A673 (cell line): ENCODE results near the gene PAOX. TPM values are rescaled to one million over a fixed set of nuclear protein-coding genes. Genes with fewer than 3 reads are reported as not detected.
"Not testable (repeated sequence)": the region's sequence is repeated elsewhere in the genome, so short reads cannot be mapped to it uniquely, and the experiment has no call there.

Experiments
- BruUV-seq: library from RNA; stranded (reverse); fragments of 400-500 nt; replicated peaks from 2 replicates; lab custom pipeline; 2021; lab: Mats Ljungman, UMichigan
- CTCF ChIA-PET: fragments of 300-600 bp; sonication (Branson Sonifier 250); formaldehyde crosslinking; loops from one replicate; lab custom pipeline; 2022; ENCODE audit warnings: antibody characterized with exemption; lab: Charles Lee
- POLR2A ChIA-PET: fragments of 300-600 bp; sonication (Branson Sonifier 250); formaldehyde crosslinking; loops from one replicate; lab custom pipeline; 2022; ENCODE audit warnings: antibody characterized with exemption; ENCODE audit not compliant: low non-redundant PET; lab: Charles Lee
- DNase-seq: peaks from one replicate; pipeline ENCODE4 v3.0.0-alpha.2; 2015; ENCODE audit warnings: low spot score
- H3K27ac ChIP-seq: fragments of 200-600 bp; sonication (generic); 2 replicates; pipeline ENCODE4 v1.5.1; 2016; ENCODE audit warnings: mixed run types, low read depth, mild to moderate bottlenecking, mixed read lengths, antibody characterized with exemption, low read length; ENCODE audit not compliant: poor library complexity, severe bottlenecking
- H3K27me3 ChIP-seq: fragments of 200-600 bp; sonication (generic); replicated peaks from 2 replicates; pipeline ENCODE4 v1.6.1; 2017; ENCODE audit warnings: mixed run types, low read depth, mild to moderate bottlenecking, mixed read lengths, antibody characterized with exemption, low read length; ENCODE audit not compliant: insufficient read depth, poor library complexity
- H3K36me3 ChIP-seq: fragments of 200-600 bp; sonication (generic); 2 replicates; pipeline ENCODE4 v1.6.1; 2016; ENCODE audit warnings: mixed run types, mild to moderate bottlenecking, mixed read lengths, antibody characterized with exemption, low read length; ENCODE audit not compliant: insufficient read depth, poor library complexity, severe bottlenecking
- H3K4me1 ChIP-seq: fragments of 200-600 bp; sonication (generic); 2 replicates; pipeline ENCODE4 v1.6.1; 2017; ENCODE audit warnings: mixed run types, mild to moderate bottlenecking, mixed read lengths, antibody characterized with exemption, low read length; ENCODE audit not compliant: insufficient read depth, poor library complexity, severe bottlenecking
- H3K4me3 ChIP-seq: fragments of 200-600 bp; sonication (generic); 2 replicates; pipeline ENCODE4 v1.5.1; 2016; ENCODE audit warnings: low read depth, mixed run types, mild to moderate bottlenecking, mixed read lengths, low read length; ENCODE audit not compliant: poor library complexity, severe bottlenecking
- H3K9me3 ChIP-seq: fragments of 200-600 bp; sonication (generic); 2 replicates; pipeline ENCODE4 v1.6.1; 2016; ENCODE audit warnings: mixed run types, low read depth, mild to moderate bottlenecking, mixed read lengths, antibody characterized with exemption, low read length; ENCODE audit not compliant: poor library complexity, severe bottlenecking
- EZH2 ChIP-seq: fragments of 200-600 bp; sonication (generic); IDR thresholded peaks from 2 replicates; pipeline ENCODE4 v1.6.1; 2017; ENCODE audit warnings: borderline replicate concordance, low read depth, mild to moderate bottlenecking, mixed read lengths, antibody characterized with exemption, low read length; ENCODE audit not compliant: poor library complexity, severe bottlenecking
- intact Hi-C: fragments of 100-400 bp; cut with micrococcal nuclease; formaldehyde crosslinking; loops from one replicate; pipeline ENCODE4 v1.10.0; 2022; ENCODE audit not compliant: unreplicated experiment
- total RNA-seq: library from RNA; stranded (reverse); gene quantifications from 2 replicates; pipeline ENCODE4 v1.2.3, GENCODE V29; 2021
- TF ChIP-seq, protein P1 (sequence below): fragments of 300-800, 200-600 bp; sonication (generic); conservative IDR thresholded peaks from 2 replicates; pipeline ENCODE4 v1.5.1; 2017; ENCODE audit warnings: low read depth, mild to moderate bottlenecking, antibody characterized with exemption, low read length, moderate library complexity, mixed read lengths

PAOX gene
- total RNA-seq, 1 experiment from 2014 or later, result 0.92 TPM

DNA sequence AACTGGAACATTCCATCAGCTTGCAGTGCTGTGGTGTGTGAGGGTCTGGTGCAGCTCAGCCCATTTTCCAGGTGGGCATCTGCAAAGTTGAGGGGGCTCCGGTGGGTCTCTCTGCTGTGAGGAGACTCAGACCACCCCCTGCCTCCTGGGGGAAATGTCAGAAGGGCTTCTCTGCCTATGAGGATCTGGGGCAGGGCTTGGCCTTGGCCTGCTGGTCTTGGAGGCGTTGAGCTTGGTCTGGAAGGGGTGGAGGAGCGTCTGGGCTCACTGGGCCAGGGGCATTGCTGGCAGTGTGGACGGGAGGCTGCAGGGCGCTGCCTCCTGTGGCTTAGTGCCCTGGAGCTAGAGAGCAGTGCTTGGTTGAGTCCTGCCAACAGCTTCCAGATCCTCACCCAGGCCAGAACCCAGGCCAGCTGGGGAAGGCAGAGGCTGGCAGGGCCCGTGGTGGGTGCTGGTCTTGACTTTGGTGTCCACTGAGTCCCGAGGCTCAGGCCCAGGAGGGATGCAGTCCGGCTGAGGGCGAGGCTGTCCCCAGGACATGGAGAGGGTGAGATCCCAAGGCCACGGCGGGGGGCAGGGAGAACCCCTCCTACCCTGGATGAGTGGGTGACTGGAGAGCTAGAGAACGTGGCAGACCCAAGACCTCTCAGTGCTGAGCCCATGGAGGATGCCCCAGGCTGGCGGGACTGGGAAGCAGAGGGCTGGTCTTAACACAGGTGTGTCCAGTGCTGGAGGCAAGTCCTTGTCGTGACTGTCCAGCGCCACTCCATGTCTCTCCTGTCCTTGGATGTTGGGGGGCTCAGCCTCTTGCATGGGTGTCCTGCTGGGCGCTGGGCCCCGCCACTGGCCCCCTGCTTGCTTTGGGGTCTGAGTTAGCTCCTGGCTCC, 42.5 kb downstream of the PAOX start:
- Histone ChIP-seq H3K27me3 (no peaks in the 10 kb centered on the region), H3K27ac (no peak overlapping the region), H3K4me3 (no peak overlapping the region), H3K9me3 (no peaks in the 10 kb centered on the region), H3K4me1 (no peaks in the 10 kb centered on the region), H3K36me3 (no peaks in the 10 kb centered on the region)
- DNase-seq, result no peak
- intact Hi-C loops, result no loop called here
- TF ChIP-seq, protein P1, sequence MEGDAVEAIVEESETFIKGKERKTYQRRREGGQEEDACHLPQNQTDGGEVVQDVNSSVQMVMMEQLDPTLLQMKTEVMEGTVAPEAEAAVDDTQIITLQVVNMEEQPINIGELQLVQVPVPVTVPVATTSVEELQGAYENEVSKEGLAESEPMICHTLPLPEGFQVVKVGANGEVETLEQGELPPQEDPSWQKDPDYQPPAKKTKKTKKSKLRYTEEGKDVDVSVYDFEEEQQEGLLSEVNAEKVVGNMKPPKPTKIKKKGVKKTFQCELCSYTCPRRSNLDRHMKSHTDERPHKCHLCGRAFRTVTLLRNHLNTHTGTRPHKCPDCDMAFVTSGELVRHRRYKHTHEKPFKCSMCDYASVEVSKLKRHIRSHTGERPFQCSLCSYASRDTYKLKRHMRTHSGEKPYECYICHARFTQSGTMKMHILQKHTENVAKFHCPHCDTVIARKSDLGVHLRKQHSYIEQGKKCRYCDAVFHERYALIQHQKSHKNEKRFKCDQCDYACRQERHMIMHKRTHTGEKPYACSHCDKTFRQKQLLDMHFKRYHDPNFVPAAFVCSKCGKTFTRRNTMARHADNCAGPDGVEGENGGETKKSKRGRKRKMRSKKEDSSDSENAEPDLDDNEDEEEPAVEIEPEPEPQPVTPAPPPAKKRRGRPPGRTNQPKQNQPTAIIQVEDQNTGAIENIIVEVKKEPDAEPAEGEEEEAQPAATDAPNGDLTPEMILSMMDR, result no peak
- no peak for TF ChIP-seq EZH2
- ChIA-PET CTCF (no interaction called here), POLR2A (no interaction called here)
- no TSS peak for BruUV-seq

DNA sequence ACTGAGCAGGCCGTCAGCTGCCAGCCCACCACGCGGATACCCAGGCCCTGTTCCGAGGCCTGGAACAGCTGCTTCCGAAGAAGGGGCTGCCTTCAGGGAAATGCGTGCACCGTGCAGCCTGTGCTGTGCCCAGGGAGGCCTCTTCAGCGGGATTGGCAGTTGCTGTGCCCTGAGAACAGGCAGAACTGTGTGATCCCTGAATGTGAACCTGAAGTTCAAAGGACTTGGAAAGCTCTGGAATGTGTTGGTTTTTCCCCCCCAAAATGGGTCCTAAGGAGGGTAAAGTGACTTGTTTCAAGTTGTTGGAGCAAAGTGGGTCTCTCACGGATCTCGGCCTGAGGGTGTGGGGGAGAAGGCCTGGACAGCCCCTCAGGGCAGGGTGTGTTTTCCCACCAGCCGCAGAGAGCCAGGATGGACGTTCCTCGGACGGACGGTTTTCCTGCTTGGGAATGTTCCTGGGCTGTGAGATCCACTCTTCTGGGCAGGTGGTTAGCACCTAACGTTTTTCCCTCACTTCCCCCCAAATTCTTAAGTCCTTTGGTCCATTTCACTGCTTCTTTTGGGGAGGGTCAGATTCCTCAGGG, 43.3 kb downstream of the PAOX start:
- intact Hi-C loops, result no loop called here
- Histone ChIP-seq H3K9me3 (no peaks in the 10 kb centered on the region), H3K4me1 (no peaks in the 10 kb centered on the region), H3K27me3 (no peaks in the 10 kb centered on the region), H3K36me3 (no peaks in the 10 kb centered on the region), H3K4me3 (no peak overlapping the region), H3K27ac (no peak overlapping the region)
- ChIA-PET CTCF (no interaction called here), POLR2A (no interaction called here)
- BruUV-seq, result no TSS peak
- DNase-seq, result no peak
- TF ChIP-seq, protein P1, result no peak
- TF ChIP-seq EZH2, result no peak

DNA sequence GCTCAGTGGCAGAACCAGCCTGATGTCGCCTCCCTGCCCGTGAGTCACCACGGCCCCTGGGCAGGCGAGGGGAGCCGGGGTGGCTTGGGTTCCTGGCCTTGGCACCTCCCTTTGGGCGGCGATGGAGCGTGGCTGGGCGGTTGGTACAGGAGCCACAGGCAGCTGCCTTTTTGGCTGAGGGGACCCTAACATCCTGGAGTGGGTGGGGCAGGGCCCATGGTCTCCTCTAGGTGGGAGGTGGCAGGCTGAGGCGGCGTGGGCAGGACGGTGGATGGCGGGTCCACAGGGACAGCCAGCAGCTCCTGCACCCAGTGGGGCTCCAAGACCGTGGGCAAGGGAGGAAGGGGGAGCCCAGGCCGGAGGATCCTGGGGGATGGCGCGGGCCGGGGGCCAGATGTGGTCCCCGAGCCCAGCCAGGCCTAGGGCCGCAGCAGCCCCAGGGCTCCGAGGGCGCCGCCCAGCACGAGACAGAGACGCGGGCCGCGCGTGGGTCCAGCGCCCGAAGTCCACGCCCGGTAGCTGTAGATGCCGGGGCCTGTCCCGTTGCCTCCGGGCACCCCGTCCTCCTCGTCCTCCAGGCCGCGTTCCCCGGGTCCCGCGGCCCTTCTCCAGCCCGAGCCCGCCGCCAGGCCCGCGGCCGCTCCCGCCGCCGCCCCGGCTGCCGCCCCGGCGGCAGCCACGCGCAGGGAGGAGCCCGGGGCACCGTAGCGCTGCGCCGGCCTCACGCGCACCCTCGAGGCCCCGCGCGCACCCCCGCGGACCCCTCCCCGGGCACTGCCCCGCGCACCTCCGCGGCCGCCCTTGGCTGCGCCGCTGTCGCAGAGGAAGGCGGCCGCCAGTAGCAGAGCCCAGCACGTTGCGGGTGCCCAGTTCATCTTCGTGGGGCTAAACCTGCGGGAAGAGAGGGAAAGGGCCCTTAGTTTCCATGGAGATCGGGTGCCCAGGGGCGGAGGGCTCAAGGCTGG, 44.0 kb downstream of the PAOX start:
- CTCF ChIA-PET, result no interaction called here
- H3K4me3 ChIP-seq, result no peak overlapping the region
- H3K36me3 ChIP-seq, result no peaks in the 10 kb centered on the region
- no peaks in the 10 kb centered on the region for H3K27me3 ChIP-seq
- POLR2A ChIA-PET, result no interaction called here
- no peak for DNase-seq
- BruUV-seq, result no TSS peak
- intact Hi-C loops, result no loop called here
- no peaks in the 10 kb centered on the region for H3K9me3 ChIP-seq
- TF ChIP-seq, protein P1, result no peak
- no peak for TF ChIP-seq EZH2
- no peaks in the 10 kb centered on the region for H3K4me1 ChIP-seq
- no peak overlapping the region for H3K27ac ChIP-seq

DNA sequence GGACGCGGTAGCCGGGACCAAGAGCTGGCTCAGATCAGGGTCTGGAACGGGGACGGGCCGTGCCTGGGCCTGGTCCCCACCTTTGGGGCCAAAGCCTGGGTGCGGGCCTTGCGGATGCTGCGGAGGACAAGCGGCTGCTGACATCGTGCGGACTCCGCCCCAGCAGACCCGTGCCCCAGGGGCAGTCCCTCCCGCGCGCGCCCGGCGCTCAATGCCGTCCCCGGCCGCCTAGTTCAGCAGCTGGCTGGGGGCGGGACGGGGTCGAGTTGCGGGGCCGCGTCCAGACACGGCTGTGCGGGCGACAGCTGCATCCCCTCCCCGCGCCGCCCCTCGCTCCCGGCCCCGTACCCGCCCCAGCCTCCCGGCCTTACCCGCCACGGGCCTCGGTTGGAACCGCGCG, 45.0 kb downstream of the PAOX start:
- CTCF ChIA-PET, H3K9me3 ChIP-seq, H3K27me3 ChIP-seq, BruUV-seq, H3K27ac ChIP-seq, H3K4me1 ChIP-seq, DNase-seq, intact Hi-C loops, POLR2A ChIA-PET, H3K4me3 ChIP-seq, H3K36me3 ChIP-seq: not testable (repeated sequence)
